8988T (cell line): ENCODE measurements around the gene ECM1.

Experiments
- DNase-seq: peaks from one replicate; pipeline ENCODE4 v3.0.0; 2011

ECM1 gene

GRCh38 chr1:150507912-150508864 lies at the start of gene ECM1:
ECM1 (plus strand) TSS chr1:150508109; CDS start chr1:150508210, 101 bp downstream.
- DNase-seq = peak; percentile 59

- DNase-seq = peak; percentile 34
These were observed 43.5 kb upstream of the ECM1 start for GRCh38 chr1:150464422-150464826.

DNA sequence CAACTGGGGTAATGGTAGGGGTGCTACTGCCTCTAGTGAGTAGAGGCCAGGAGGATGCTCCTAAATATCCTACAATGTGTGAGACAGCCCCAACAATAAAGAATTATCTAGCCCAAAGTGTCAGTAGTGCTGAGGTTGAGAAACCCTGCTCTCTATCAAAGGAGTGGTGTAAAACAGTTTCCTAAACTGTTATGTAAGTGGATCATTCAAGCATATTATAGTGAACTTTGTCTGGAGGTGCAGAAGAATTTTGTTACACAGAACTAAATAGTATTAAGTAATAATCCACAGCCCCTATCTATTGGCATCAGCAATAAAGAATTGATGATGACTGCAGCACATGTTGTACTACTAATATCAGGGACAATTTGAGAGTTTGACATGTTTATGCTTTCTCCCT lies 40.9 kb upstream of the ECM1 start:
- no peak for DNase-seq

DNA sequence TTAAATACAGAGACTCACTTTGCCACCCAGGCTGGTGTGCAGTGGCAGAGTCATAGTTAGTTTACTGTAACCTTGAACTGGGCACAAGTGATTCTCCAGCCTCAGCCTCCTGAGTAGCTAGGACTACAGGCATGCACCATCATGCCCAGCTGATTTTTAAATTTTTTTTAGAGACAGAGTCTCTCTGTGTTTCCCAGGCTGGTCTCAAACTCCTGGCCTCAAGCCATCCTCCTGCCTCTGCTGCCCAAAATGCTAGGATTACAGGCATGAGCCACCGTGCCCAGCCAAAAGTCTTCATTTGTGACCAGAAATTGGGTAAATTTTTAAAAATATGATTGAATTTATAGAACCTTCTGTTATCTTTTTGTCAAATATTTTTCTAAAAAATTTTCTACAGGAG lies 38.6 kb upstream of the ECM1 start:
- no peak for DNase-seq

- no peak for DNase-seq
These were observed 35.2 kb upstream of the ECM1 start for GRCh38 chr1:150472601-150473200.

- no peak for DNase-seq
These were observed 34.2 kb upstream of the ECM1 start for GRCh38 chr1:150473659-150474058.

DNA sequence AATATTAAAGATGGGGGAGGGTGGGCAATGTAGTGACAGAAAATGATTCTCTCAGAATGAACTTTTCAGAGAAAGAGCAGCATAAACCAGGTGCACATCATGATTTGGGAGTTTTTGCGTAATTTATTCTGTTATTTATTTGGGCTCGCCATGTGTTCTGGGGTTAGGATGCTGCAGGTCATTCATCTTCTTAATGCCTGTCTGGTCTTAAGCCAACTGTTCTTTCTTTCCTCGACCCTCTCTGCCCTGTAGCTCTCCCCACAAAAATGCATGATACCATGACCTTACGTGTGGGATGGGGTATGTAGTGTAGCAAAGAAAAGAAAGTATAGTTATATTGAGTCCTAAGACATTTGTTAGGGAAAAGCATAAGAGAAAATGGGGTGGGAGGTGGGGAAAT lies 33.0 kb upstream of the ECM1 start:
- DNase-seq = no peak

DNA sequence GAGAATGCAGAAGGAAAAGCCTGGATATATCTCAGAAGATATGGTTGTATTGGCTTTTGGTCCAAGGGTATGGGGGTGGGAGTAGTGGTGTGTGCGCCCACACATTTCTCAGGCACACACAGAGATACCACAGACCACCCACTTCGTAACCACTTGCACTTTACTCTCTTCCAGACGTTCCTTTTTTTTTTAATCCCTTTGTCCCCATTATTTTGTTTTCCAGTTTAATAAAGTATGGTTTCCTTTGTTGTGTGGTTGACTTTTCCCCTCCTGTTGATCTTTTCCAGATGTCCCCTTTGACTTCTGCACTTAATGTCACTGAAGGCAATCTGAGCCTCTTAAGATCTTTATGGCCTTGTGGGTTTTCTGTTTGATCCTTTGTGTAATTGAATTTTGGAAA lies 31.2 kb upstream of the ECM1 start:
- no peak for DNase-seq

DNA sequence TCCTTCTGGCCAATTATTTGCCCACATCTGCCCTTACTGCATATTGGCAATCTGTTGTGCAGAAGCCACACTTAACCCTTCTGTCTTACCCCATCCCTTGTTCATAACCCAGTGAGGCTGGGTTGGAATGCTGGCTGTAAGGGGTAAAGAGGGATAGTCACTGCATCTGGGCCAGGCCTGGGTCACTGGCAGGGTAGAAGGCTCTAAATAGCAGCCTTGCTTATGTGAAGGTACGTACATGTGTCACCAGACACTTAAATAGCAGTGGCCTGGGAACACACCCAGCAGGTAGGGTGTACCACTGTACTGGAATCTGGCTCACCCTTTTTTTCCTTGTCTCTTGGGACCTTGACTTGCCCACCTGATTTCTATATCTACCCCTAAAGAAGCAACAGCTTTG lies 30.6 kb upstream of the ECM1 start:
- DNase-seq = no peak

GRCh38 chr1:150477733-150478132 lies 30.2 kb upstream of the ECM1 start:
- no peak for DNase-seq

DNA sequence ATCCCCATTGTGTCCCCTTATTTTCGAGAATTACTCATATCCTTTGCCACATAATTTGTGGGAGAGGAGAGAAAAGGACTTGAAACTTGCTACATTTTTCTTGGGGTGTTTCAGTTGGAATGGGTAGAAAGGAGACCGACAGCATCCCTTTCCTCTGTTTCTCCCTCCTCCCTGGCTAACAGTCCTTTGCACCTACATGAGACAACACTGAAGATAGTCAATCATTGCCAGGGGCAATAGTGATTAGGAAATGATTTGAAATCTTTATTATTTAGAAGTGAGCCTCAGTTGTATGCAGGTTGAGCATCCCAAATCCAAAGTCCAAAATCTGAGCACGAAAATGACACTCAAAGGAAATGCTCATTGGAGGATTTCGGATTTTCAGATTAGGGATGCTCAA lies 28.5 kb upstream of the ECM1 start:
- DNase-seq = no peak

GRCh38 chr1:150479927-150480352 lies 28.0 kb upstream of the ECM1 start:
- DNase-seq = no peak

DNA sequence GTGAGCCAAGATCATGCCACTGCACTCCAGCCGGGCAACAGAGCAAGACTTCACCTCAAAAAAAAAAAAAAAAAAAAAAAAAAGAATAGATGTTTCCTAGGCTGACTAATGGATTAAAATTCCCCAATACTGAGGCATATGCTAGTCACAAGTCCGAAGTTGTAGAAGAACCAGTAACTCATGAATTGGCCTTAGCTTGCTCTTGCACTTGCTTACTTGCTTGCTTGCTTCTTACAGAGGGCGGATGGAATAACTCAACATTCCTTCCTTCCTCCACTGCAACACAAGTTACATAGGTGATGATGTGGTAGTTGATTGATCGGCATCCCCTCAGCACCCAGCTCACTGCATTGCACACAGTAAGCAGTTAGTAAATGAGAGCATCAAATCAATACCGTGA lies 23.5 kb upstream of the ECM1 start:
- DNase-seq = no peak

DNA sequence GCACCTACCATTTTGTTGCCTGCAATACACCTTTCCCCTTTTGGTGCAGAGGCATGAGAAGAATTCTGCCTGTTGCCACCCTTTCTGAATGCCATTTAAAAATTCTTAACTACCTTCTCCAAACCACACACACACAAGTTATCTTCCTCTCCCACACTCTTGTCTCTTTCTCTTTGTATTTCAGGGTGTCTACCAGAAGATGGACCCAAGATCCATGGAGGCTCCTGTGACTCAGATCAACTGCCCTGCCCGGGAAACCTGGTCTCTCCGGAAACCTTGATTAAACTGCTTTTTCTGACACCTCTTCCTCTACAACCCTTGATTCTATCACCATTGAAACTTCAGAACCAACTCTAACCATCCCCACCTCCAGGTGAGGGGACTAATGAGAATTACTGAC lies 23.0 kb upstream of the ECM1 start:
- no peak for DNase-seq

DNA sequence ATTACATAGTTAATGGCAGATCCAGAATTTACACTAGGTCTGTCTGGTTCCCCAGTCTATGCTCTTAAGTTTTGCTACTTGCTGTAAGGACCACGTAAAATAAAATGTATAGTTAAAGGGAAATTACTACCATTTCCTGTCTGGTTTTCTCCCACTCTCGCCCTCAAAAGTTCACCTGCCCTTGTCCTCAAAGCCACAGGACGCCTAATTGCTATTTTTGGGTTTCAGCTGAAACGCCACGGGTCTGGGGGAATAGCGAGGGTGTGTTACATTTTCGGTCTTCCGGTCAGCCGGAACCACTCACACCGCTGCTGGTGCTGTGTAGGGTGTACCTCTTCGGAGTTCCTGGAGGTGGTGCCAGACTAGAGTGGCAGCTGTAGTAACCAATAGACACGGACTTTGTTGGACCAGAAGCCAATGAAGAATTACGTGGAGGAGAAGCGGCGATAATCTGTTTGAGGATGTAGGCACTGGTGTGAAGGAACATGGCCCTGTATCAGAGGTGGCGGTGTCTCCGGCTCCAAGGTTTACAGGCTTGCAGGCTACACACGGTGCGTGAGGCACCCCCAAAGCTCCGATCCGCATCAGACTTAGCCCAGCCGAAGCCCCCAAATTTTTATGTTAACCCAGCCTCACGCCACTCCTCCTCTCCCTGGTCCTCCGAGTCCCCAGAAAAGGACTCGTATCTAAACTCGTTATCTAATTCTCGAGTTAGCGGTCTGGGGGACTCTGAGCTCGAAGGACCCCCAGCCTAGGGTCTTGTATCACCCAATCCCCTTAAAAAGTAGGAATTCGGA lies 20.7 kb upstream of the ECM1 start, which contains the start of gene TARS2:
Gene TARS2, plus strand, starts transcription at position 454 of the 797 bp plus-strand sequence. Its CDS starts 32 bp downstream, at position 486.
- peak; percentile 58 for DNase-seq

DNA sequence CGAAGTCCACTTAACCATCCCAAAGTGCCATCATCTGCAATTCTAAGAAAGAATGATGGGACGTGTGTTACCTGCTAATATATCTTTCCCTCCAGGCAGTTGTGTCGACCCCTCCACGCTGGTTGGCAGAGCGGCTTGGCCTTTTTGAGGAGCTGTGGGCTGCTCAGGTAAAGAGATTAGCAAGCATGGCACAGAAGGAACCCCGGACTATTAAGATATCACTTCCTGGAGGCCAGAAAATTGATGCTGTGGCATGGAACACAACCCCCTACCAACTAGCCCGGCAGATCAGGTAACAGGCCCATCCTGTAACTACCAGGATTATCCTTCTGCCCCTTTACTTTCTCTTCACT lies 20.2 kb upstream of the ECM1 start:
- no peak for DNase-seq

DNA sequence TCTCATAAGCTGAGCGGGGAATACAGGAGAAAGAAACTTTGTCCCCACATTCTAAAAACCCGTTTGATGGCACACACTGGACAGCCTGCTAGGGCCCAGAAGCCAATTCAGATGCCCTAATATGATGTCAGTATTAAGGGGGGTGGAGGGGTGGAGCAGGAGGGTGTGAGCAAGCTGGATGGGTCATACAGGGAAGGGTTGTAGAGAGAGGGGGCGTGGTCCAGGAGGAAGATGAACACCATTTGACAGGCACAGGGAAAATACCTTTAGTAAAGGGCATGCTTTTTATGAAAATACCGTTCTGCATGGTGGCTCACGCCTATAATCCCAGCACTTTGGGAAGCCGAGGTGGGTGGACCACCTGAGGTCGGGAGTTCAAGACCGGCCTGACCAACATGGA lies 14.7 kb upstream of the ECM1 start:
- DNase-seq = no peak

DNA sequence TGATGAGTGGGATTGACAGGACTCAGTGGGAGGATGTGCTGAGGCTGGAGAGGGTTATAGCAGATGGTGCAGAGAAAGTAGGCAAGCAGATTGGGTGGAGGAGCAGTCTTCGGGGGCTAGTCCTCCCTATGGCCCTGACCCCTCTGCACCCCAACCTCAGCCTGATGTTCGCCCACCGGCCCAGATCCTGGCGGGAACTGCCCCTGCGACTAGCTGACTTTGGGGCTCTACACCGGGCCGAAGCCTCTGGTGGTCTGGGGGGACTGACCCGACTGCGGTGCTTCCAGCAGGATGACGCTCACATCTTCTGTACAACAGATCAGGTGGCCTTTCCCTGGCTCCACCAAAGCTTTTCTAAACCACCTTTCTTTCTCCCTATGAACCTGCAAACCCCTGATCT lies 9.6 kb upstream of the ECM1 start:
- DNase-seq = no peak

DNA sequence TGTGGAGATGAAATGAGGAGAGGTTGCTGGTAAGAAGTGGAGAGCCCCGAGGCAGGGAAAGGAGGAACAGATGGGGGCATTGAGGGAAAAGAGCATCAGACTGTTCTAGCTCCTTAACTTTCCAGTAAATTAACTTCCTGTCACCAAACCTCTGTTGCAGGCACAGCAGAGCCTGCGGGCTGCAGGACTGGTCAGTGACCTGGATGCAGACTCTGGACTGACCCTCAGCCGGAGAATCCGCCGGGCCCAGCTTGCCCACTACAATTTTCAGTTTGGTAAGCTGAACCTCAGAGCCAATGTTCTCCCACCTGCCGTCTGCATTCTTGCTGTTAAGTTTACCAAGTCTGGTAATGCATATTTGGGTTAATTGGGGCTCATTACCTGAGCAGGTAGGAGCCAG lies 2.5 kb upstream of the ECM1 start:
- no peak for DNase-seq

- no peak for DNase-seq
These were observed 1.1 kb downstream of the ECM1 start for GRCh38 chr1:150508982-150509381.

- no peak for DNase-seq
These were observed 3.6 kb downstream of the ECM1 start for GRCh38 chr1:150511551-150511950.

DNA sequence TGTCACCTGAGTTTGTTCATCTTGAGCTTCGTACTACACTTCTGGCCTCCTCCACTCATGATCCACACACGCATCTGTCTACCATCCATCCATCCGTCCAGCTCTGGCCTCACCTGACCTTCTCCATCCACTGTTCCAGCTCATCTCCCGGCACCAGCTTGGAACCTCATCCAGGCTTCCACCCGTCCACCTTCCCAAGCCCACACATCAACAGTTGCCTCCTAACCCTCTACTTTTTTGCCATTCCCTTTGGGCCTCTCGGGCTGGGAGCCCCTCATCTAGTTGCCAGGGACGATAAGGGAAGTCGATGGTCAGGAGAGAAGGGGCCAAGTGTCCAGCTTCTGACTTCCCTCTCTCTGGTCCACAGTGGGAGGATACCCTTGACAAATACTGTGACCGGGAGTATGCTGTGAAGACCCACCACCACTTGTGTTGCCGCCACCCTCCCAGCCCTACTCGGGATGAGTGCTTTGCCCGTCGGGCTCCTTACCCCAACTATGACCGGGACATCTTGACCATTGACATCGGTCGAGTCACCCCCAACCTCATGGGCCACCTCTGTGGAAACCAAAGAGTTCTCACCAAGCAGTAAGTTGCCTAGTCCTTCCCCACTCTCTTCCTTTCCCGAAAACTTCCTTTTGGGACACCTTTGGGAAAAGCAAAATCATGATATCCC lies 4.2 kb downstream of the ECM1 start:
- no peak for DNase-seq

- DNase-seq = no peak
These were observed 4.9 kb downstream of the ECM1 start for GRCh38 chr1:150512846-150513245.
